KMS-11 (cell line): ENCODE measurements around the gene SMARCD3.

Experiments
- H2AFZ ChIP-seq: fragments of 200-600 bp; sonication (generic); 2 replicates; pipeline ENCODE4 v1.6.1; 2016; ENCODE audit warnings: antibody characterized with exemption, mixed run types, low read depth
- H3K27ac ChIP-seq: fragments of 200-600 bp; sonication (generic); 2 replicates; pipeline ENCODE4 v1.6.1; 2016; ENCODE audit warnings: mild to moderate bottlenecking, mixed run types
- H3K27me3 ChIP-seq: fragments of 200-600 bp; sonication (generic); 2 replicates; pipeline ENCODE4 v1.6.1; 2017; ENCODE audit warnings: mild to moderate bottlenecking, low read depth, mixed run types, moderate library complexity; ENCODE audit not compliant: insufficient read depth
- H3K36me3 ChIP-seq: fragments of 200-600 bp; sonication (generic); 2 replicates; pipeline ENCODE4 v1.6.1; 2017; ENCODE audit warnings: mild to moderate bottlenecking, mixed run types; ENCODE audit not compliant: insufficient read depth
- H3K4me1 ChIP-seq: fragments of 200-600 bp; sonication (generic); 2 replicates; pipeline ENCODE4 v1.6.1; 2016; ENCODE audit warnings: mild to moderate bottlenecking, low read depth, mixed run types; ENCODE audit not compliant: poor library complexity, severe bottlenecking
- H3K4me2 ChIP-seq: fragments of 200-600 bp; sonication (generic); 2 replicates; pipeline ENCODE4 v1.7.0; 2016; ENCODE audit warnings: mild to moderate bottlenecking, mixed run types
- H3K4me3 ChIP-seq: fragments of 200-600 bp; sonication (generic); IDR thresholded peaks from 2 replicates; pipeline ENCODE4 v1.6.1; 2017; ENCODE audit warnings: low read depth, low read length, mixed read lengths; ENCODE audit not compliant: insufficient read depth
- H3K79me2 ChIP-seq: fragments of 200-600 bp; sonication (generic); 2 replicates; pipeline ENCODE4 v1.6.1; 2016; ENCODE audit warnings: low read depth, mixed run types; ENCODE audit not compliant: insufficient read depth
- H3K9ac ChIP-seq: fragments of 200-600 bp; sonication (generic); 2 replicates; pipeline ENCODE4 v1.6.1; 2016; ENCODE audit warnings: mild to moderate bottlenecking, mixed run types
- H4K20me1 ChIP-seq: fragments of 200-600 bp; sonication (generic); 2 replicates; pipeline ENCODE4 v1.6.1; 2016; ENCODE audit warnings: mild to moderate bottlenecking, mixed run types; ENCODE audit not compliant: insufficient read depth
- CTCF ChIP-seq: fragments of 200-600 bp; sonication (generic); conservative IDR thresholded peaks from 2 replicates; pipeline ENCODE4 v1.6.1; 2017; ENCODE audit warnings: low read depth, mild to moderate bottlenecking, antibody characterized with exemption, low read length, moderate library complexity, mixed read lengths

Gene SMARCD3

GRCh38 chr7:151193203-151193978 is 55.1 kb downstream of the SMARCD3 start:
- Histone ChIP-seq H3K36me3 (no peaks in the 10 kb centered on the region), H3K9ac (no peak overlapping the region), H3K27me3 (peaks cover 100% of the 10 kb centered on the region), H3K4me1 (no peaks in the 10 kb centered on the region), H3K4me3 (no peak overlapping the region), H4K20me1 (no peaks in the 10 kb centered on the region), H2AFZ (no peak overlapping the region), H3K4me2 (no peak overlapping the region), H3K27ac (no peak overlapping the region), H3K79me2 (no peaks in the 10 kb centered on the region)
- no peak for TF ChIP-seq CTCF

- Histone ChIP-seq H3K36me3 (no peaks in the 10 kb centered on the region), H3K27me3 (peaks cover 96% of the 10 kb centered on the region), H3K79me2 (no peaks in the 10 kb centered on the region), H4K20me1 (no peaks in the 10 kb centered on the region), H2AFZ (no peak overlapping the region), H3K4me2 (no peak overlapping the region), H3K4me3 (no peak overlapping the region), H3K4me1 (no peaks in the 10 kb centered on the region), H3K9ac (no peak overlapping the region), H3K27ac (no peak overlapping the region)
- TF ChIP-seq CTCF = no peak
These were observed 56.4 kb downstream of the SMARCD3 start for GRCh38 chr7:151192002-151192539.

- no peaks in the 10 kb centered on the region for H4K20me1 ChIP-seq
- H3K79me2 ChIP-seq = no peaks in the 10 kb centered on the region
- no peak for TF ChIP-seq CTCF
- H3K9ac ChIP-seq = no peak overlapping the region
- no peaks in the 10 kb centered on the region for H3K36me3 ChIP-seq
- no peak overlapping the region for H3K4me3 ChIP-seq
- H3K27me3 ChIP-seq = peaks cover 96% of the 10 kb centered on the region
- H2AFZ ChIP-seq = no peak overlapping the region
- no peak overlapping the region for H3K27ac ChIP-seq
- no peaks in the 10 kb centered on the region for H3K4me1 ChIP-seq
- H3K4me2 ChIP-seq = no peak overlapping the region
These were observed 57.0 kb downstream of the SMARCD3 start for GRCh38 chr7:151191544-151191943.

- peaks cover 77% of the 10 kb centered on the region for H3K27me3 ChIP-seq
- no peaks in the 10 kb centered on the region for H4K20me1 ChIP-seq
- H3K79me2 ChIP-seq = no peaks in the 10 kb centered on the region
- no peak overlapping the region for H3K4me2 ChIP-seq
- no peak overlapping the region for H2AFZ ChIP-seq
- no peak overlapping the region for H3K4me3 ChIP-seq
- no peaks in the 10 kb centered on the region for H3K4me1 ChIP-seq
- H3K27ac ChIP-seq = no peak overlapping the region
- no peak for TF ChIP-seq CTCF
- no peaks in the 10 kb centered on the region for H3K36me3 ChIP-seq
- no peak overlapping the region for H3K9ac ChIP-seq
These were observed 59.5 kb downstream of the SMARCD3 start for GRCh38 chr7:151189038-151189437.
